Measurements from ENCODE around the gene HHEX.

DNA sequence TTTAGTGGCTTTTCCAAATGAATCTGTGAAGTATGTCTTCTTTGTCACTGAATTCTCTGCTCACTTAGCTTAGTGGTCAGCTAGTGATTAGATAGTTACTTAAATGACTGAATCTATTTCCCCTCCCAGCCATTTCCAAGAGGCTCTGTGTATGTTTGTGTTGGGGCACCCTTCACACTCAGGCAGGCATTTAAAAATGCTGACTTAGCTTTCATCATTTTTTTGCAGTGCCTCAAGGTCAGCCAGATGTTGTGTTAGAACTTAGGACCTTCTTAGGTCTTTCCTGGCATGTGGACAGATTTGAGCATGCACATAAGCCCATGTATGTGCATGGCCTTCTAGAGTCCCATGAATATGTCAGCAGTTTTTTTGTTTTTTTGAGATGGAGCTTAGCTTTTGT, 25.4 kb upstream of the HHEX start:
- TF ChIP-seq EZH2 (optimal IDR thresholded peaks at IDR 0.05; ENCODE audit: low read depth, low read length): no peak
- TF ChIP-seq, protein P1, sequence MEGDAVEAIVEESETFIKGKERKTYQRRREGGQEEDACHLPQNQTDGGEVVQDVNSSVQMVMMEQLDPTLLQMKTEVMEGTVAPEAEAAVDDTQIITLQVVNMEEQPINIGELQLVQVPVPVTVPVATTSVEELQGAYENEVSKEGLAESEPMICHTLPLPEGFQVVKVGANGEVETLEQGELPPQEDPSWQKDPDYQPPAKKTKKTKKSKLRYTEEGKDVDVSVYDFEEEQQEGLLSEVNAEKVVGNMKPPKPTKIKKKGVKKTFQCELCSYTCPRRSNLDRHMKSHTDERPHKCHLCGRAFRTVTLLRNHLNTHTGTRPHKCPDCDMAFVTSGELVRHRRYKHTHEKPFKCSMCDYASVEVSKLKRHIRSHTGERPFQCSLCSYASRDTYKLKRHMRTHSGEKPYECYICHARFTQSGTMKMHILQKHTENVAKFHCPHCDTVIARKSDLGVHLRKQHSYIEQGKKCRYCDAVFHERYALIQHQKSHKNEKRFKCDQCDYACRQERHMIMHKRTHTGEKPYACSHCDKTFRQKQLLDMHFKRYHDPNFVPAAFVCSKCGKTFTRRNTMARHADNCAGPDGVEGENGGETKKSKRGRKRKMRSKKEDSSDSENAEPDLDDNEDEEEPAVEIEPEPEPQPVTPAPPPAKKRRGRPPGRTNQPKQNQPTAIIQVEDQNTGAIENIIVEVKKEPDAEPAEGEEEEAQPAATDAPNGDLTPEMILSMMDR (IDR thresholded peaks at IDR 0.05; ENCODE audit: low read length): no peak

Data from MM.1S (cell line).